Liver (tissue), 9 donors: ENCODE results near the gene HMG20B. TPM values are rescaled to one million over a fixed set of nuclear protein-coding genes. Genes with fewer than 3 reads are reported as not detected.
"Not testable (repeated sequence)": the region's sequence is repeated elsewhere in the genome, so short reads cannot be mapped to it uniquely, and the experiment has no call there.

Experiments used
- DNase-seq: peaks from one replicate; pipeline ENCODE4 v3.0.0-alpha.2; 2017; ENCODE audit warnings: low spot score
- H3K27ac ChIP-seq, 2 donors: one replicate each; pipeline ENCODE4 v1.7.0; 2013; ENCODE audit warnings: inconsistent platforms in 2 of 2, low read length in 2 of 2, control low read depth in 1 of 2, low read depth in 1 of 2, mild to moderate bottlenecking in 1 of 2
- H3K27me3 ChIP-seq, 4 donors: one replicate each; pipeline versions ENCODE4 v1.6.1 to v1.7.0; 2013; ENCODE audit warnings: low read length in 3 of 4, inconsistent platforms in 1 of 4, mild to moderate bottlenecking in 1 of 4, moderate library complexity in 1 of 4; ENCODE audit not compliant: control insufficient read depth in 4 of 4, insufficient read depth in 4 of 4
- H3K36me3 ChIP-seq, 4 donors: one replicate each; pipeline versions ENCODE4 v1.6.1 to v1.7.0; 2013; ENCODE audit warnings: low read length in 3 of 4, mild to moderate bottlenecking in 3 of 4, low read depth in 1 of 4, moderate library complexity in 1 of 4; ENCODE audit not compliant: control insufficient read depth in 4 of 4, insufficient read depth in 3 of 4
- H3K4me1 ChIP-seq, 4 donors: one replicate each; pipeline versions ENCODE4 v1.6.1 to v1.7.0; 2013; ENCODE audit warnings: low read length in 3 of 4, mild to moderate bottlenecking in 3 of 4, moderate library complexity in 1 of 4; ENCODE audit not compliant: control insufficient read depth in 4 of 4, insufficient read depth in 4 of 4
- H3K4me3 ChIP-seq, 3 donors: one replicate each; pipeline versions ENCODE4 v1.6.1 to v1.7.0; 2013; ENCODE audit warnings: low read length in 3 of 3, control low read depth in 1 of 3, low read depth in 1 of 3, mild to moderate bottlenecking in 1 of 3
- H3K9ac ChIP-seq, 2 donors: one replicate each; pipeline ENCODE4 v1.7.0; 2013; ENCODE audit warnings: low read length in 2 of 2, mild to moderate bottlenecking in 2 of 2, moderate library complexity in 2 of 2, control low read depth in 1 of 2, low read depth in 1 of 2
- H3K9me3 ChIP-seq, 4 donors: one replicate each; pipeline versions ENCODE4 v1.6.1 to v1.7.0; 2013; ENCODE audit warnings: low read length in 3 of 4; ENCODE audit not compliant: control insufficient read depth in 4 of 4
- EGR1 ChIP-seq, 2 donors: IDR thresholded peaks; 2 replicates each; pipeline ENCODE4 v1.6.1; 2016 to 2018; ENCODE audit warnings: antibody characterized with exemption in 2 of 2, low read depth in 2 of 2
- FOXA1 ChIP-seq: IDR thresholded peaks from 2 replicates; pipeline ENCODE4 v1.6.1; 2016; ENCODE audit warnings: antibody characterized with exemption
- FOXA2 ChIP-seq: IDR thresholded peaks from 2 replicates; pipeline ENCODE4 v1.6.1; 2016; ENCODE audit warnings: antibody characterized with exemption
- GABPA ChIP-seq, 2 donors: IDR thresholded peaks in 1 of 2; conservative IDR thresholded peaks in 1 of 2; 2 replicates each; pipeline ENCODE4 v1.6.1; 2016; ENCODE audit warnings: antibody characterized with exemption in 2 of 2, mild to moderate bottlenecking in 1 of 2, moderate library complexity in 1 of 2
- HNF4A ChIP-seq, 2 donors: conservative IDR thresholded peaks; 2 replicates each; pipeline ENCODE4 v1.6.1; 2016; ENCODE audit warnings: antibody characterized with exemption in 2 of 2, mild to moderate bottlenecking in 2 of 2
- HNF4G ChIP-seq: IDR thresholded peaks from 2 replicates; pipeline ENCODE4 v1.6.1; 2016; ENCODE audit warnings: antibody characterized with exemption
- JUND ChIP-seq, 2 donors: IDR thresholded peaks; 2 replicates each; pipeline ENCODE4 v1.6.1; 2016; ENCODE audit warnings: antibody characterized with exemption in 2 of 2
- NR2F2 ChIP-seq: IDR thresholded peaks from 2 replicates; pipeline ENCODE4 v1.6.1; 2016; ENCODE audit warnings: antibody characterized with exemption
- RAD21 ChIP-seq, 2 donors: IDR thresholded peaks; 2 replicates each; pipeline ENCODE4 v1.6.1; 2016; ENCODE audit warnings: antibody characterized with exemption in 2 of 2, mild to moderate bottlenecking in 2 of 2
- RXRA ChIP-seq, 2 donors: IDR thresholded peaks; 2 replicates each; pipeline ENCODE4 v1.6.1; 2017 to 2018; ENCODE audit warnings: antibody characterized with exemption in 2 of 2, mild to moderate bottlenecking in 1 of 2
- SP1 ChIP-seq: IDR thresholded peaks from 2 replicates; pipeline ENCODE4 v1.6.1; 2018; ENCODE audit warnings: antibody characterized with exemption, mild to moderate bottlenecking
- TAF1 ChIP-seq: conservative IDR thresholded peaks from 2 replicates; pipeline ENCODE4 v1.6.1; 2016; ENCODE audit warnings: antibody characterized with exemption, mild to moderate bottlenecking
- YY1 ChIP-seq: IDR thresholded peaks from 2 replicates; pipeline ENCODE4 v1.6.1; 2016; ENCODE audit warnings: antibody characterized with exemption, mild to moderate bottlenecking
- WGBS: extraction: QIAGEN DNeasy Blood & Tissue Kit; methylation state at CpG from one replicate; pipeline ENCODE4 v1.1.7; 2013; 5-methylcytosine and 5-hydroxymethylcytosine counted together
- polyA plus RNA-seq, 2 donors: library from polyadenylated mRNA; stranded (reverse) in 1 of 2; unstranded in 1 of 2; fragments of 200-250 nt in 1 of 2; fragments of >200 nt in 1 of 2; fragmentation: Nextera tagmentation in 1 of 2; extraction: Ambion mirVana in 1 of 2; gene quantifications; one replicate each; pipeline versions ENCODE4 v1.2.1 to v1.2.3, GENCODE V29; 2013 to 2015
- total RNA-seq, 2 donors: library from RNA; depleted of rRNA; stranded (reverse); fragments of >200 nt; gene quantifications; one replicate each; pipeline ENCODE4 v1.2.3, GENCODE V29; 2014
- TF ChIP-seq, protein P1 (sequence below): IDR thresholded peaks from 2 replicates; pipeline ENCODE4 v1.6.1; 2016; ENCODE audit warnings: antibody characterized with exemption
- TF ChIP-seq, protein P2 (sequence below): fragments of 150-350 bp; IDR thresholded peaks from 2 replicates; pipeline ENCODE4 v1.5.1; 2017; ENCODE audit warnings: improper control_type of control experiment, low read depth, low read length; ENCODE audit not compliant: missing input control
- TF ChIP-seq, protein P3 (sequence below): IDR thresholded peaks from 2 replicates; pipeline ENCODE4 v1.6.1; 2016; ENCODE audit warnings: antibody characterized with exemption
- TF ChIP-seq, protein P4 (sequence below): IDR thresholded peaks from 2 replicates; pipeline ENCODE4 v1.6.1; 2016; ENCODE audit warnings: antibody characterized with exemption, mild to moderate bottlenecking
- TF ChIP-seq, protein P5 (sequence below): IDR thresholded peaks from 2 replicates; pipeline ENCODE4 v1.6.1; 2016; ENCODE audit warnings: antibody characterized with exemption
- donor health status: healthy.
- donor health status: healthy.
- donor health status: healthy.
- donor health status: healthy.
- donor health status: healthy.

The HMG20B gene
- total and polyA plus RNA-seq, 4 donors = 28.6 to 35.1 (median 30.5) TPM

DNA sequence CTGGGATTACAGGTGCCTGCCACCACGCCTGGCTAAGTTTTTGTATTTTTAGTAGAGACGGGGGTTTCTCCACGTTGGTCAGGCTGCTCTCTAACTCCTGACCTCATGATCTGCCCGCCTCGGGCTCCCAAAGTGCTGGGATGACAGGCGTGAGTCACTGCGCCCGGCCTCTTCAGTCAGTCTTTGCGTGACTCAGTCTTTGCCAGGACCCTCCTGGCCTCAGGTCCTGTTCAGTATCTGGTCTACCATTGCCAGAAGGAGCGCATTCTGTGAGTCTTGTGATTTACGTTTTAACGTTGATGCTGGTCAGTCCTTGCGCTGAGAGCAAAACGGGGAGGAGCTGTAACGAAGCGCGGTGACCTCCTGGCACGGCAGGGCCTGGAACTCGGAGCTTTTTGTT, 7.6 kb upstream of the HMG20B start:
- Histone ChIP-seq H3K27me3 (no peaks in the 10 kb centered on the region), H3K27ac (no peak overlapping the region), H3K4me3 (no peak overlapping the region), H3K4me1 (no peaks in the 10 kb centered on the region), H3K9me3 (no peaks in the 10 kb centered on the region), H3K36me3 (no peaks in the 10 kb centered on the region), H3K9ac (no peak overlapping the region)
- TF ChIP-seq RAD21 (IDR thresholded peaks at IDR 0.05) (no peak), EGR1 (IDR thresholded peaks at IDR 0.05; ENCODE audit: low read depth in 2 of 2) (no peak), FOXA1 (no peak), TAF1 (no peak), NR2F2 (no peak), RXRA (IDR thresholded peaks at IDR 0.05) (no peak), HNF4G (no peak), FOXA2 (no peak), GABPA (IDR thresholded peaks at IDR 0.05 in 1 of 2, conservative IDR thresholded peaks at IDR 0.05 in 1 of 2) (no peak), HNF4A (conservative IDR thresholded peaks at IDR 0.05) (no peak), SP1 (no peak), JUND (IDR thresholded peaks at IDR 0.05) (no peak), YY1 (no peak)
- TF ChIP-seq, protein P1, sequence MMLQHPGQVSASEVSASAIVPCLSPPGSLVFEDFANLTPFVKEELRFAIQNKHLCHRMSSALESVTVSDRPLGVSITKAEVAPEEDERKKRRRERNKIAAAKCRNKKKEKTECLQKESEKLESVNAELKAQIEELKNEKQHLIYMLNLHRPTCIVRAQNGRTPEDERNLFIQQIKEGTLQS = no peak
- TF ChIP-seq, protein P2, sequence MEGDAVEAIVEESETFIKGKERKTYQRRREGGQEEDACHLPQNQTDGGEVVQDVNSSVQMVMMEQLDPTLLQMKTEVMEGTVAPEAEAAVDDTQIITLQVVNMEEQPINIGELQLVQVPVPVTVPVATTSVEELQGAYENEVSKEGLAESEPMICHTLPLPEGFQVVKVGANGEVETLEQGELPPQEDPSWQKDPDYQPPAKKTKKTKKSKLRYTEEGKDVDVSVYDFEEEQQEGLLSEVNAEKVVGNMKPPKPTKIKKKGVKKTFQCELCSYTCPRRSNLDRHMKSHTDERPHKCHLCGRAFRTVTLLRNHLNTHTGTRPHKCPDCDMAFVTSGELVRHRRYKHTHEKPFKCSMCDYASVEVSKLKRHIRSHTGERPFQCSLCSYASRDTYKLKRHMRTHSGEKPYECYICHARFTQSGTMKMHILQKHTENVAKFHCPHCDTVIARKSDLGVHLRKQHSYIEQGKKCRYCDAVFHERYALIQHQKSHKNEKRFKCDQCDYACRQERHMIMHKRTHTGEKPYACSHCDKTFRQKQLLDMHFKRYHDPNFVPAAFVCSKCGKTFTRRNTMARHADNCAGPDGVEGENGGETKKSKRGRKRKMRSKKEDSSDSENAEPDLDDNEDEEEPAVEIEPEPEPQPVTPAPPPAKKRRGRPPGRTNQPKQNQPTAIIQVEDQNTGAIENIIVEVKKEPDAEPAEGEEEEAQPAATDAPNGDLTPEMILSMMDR = no peak
- TF ChIP-seq, protein P3, sequence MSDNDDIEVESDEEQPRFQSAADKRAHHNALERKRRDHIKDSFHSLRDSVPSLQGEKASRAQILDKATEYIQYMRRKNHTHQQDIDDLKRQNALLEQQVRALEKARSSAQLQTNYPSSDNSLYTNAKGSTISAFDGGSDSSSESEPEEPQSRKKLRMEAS = no peak
- TF ChIP-seq, protein P4, sequence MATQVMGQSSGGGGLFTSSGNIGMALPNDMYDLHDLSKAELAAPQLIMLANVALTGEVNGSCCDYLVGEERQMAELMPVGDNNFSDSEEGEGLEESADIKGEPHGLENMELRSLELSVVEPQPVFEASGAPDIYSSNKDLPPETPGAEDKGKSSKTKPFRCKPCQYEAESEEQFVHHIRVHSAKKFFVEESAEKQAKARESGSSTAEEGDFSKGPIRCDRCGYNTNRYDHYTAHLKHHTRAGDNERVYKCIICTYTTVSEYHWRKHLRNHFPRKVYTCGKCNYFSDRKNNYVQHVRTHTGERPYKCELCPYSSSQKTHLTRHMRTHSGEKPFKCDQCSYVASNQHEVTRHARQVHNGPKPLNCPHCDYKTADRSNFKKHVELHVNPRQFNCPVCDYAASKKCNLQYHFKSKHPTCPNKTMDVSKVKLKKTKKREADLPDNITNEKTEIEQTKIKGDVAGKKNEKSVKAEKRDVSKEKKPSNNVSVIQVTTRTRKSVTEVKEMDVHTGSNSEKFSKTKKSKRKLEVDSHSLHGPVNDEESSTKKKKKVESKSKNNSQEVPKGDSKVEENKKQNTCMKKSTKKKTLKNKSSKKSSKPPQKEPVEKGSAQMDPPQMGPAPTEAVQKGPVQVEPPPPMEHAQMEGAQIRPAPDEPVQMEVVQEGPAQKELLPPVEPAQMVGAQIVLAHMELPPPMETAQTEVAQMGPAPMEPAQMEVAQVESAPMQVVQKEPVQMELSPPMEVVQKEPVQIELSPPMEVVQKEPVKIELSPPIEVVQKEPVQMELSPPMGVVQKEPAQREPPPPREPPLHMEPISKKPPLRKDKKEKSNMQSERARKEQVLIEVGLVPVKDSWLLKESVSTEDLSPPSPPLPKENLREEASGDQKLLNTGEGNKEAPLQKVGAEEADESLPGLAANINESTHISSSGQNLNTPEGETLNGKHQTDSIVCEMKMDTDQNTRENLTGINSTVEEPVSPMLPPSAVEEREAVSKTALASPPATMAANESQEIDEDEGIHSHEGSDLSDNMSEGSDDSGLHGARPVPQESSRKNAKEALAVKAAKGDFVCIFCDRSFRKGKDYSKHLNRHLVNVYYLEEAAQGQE = no peak
- TF ChIP-seq, protein P5, sequence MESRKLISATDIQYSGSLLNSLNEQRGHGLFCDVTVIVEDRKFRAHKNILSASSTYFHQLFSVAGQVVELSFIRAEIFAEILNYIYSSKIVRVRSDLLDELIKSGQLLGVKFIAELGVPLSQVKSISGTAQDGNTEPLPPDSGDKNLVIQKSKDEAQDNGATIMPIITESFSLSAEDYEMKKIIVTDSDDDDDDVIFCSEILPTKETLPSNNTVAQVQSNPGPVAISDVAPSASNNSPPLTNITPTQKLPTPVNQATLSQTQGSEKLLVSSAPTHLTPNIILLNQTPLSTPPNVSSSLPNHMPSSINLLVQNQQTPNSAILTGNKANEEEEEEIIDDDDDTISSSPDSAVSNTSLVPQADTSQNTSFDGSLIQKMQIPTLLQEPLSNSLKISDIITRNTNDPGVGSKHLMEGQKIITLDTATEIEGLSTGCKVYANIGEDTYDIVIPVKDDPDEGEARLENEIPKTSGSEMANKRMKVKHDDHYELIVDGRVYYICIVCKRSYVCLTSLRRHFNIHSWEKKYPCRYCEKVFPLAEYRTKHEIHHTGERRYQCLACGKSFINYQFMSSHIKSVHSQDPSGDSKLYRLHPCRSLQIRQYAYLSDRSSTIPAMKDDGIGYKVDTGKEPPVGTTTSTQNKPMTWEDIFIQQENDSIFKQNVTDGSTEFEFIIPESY = no peak
- DNase-seq = no peak
- 91% methylated on average over 19 of the region's 19 CpGs for WGBS

DNA sequence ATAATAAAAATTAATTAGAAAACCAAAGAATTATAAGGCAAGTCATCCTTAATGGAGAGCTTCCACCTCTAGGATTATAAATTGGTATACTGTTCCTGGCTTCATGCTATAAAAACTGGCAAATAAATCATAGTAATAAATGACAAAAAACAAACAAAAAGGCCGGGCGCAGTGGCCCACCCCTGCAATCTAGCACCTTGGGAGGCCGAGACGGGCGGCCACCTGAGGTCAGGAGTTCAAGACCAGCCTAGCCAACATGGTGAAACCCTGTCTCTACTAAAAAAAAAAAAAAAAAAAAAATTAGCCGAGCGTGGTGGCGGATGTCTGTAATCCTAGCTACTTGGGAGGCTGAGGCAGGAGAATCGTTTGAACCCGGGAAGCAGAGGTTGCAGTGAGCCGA, 2.7 kb upstream of the HMG20B start:
- H3K9me3 ChIP-seq, H3K9ac ChIP-seq, DNase-seq, H3K27me3 ChIP-seq, H3K27ac ChIP-seq, H3K4me3 ChIP-seq, H3K36me3 ChIP-seq: not testable (repeated sequence)
- WGBS = 76% methylated on average over 11 of the region's 11 CpGs
- peaks cover 3 to 13% (median 9%) of the 10 kb centered on the region in 4 donors for H3K4me1 ChIP-seq
